Raji (cell line): ENCODE data around the gene ZG16B.

ENCODE experiments used
- POLR2A ChIP-seq: IDR thresholded peaks from 2 replicates; pipeline ENCODE4 v1.6.1; 2011; ENCODE audit warnings: low read depth, low read length, control low read depth; ENCODE audit not compliant: insufficient read depth

The ZG16B gene

GRCh38 chr16:2816751-2817339 is 13.3 kb upstream of the ZG16B start, which contains the start of gene PRSS21:
PRSS21 (plus strand) TSS chr16:2817237; CDS start chr16:2817269, 32 bp downstream.
- no peak for TF ChIP-seq POLR2A

- TF ChIP-seq POLR2A: no peak
These were observed 12.5 kb upstream of the ZG16B start for GRCh38 chr16:2817340-2818271.

GRCh38 chr16:2818272-2818876 is 11.7 kb upstream of the ZG16B start:
- TF ChIP-seq POLR2A: no peak

- TF ChIP-seq POLR2A: no peak
These were observed 10.7 kb upstream of the ZG16B start for GRCh38 chr16:2819179-2819938.

GRCh38 chr16:2819939-2820835 is 9.9 kb upstream of the ZG16B start:
- no peak for TF ChIP-seq POLR2A

- TF ChIP-seq POLR2A: no peak
These were observed 9.1 kb upstream of the ZG16B start for GRCh38 chr16:2820836-2821486.

- no peak for TF ChIP-seq POLR2A
These were observed 8.5 kb upstream of the ZG16B start for GRCh38 chr16:2821487-2822157.

GRCh38 chr16:2822158-2822495 is 8.0 kb upstream of the ZG16B start:
- TF ChIP-seq POLR2A: no peak

GRCh38 chr16:2822496-2822895 is 7.6 kb upstream of the ZG16B start:
- no peak for TF ChIP-seq POLR2A

- TF ChIP-seq POLR2A: no peak
These were observed 5.5 kb upstream of the ZG16B start for GRCh38 chr16:2824626-2825025.

- no peak for TF ChIP-seq POLR2A
These were observed 4.9 kb upstream of the ZG16B start for GRCh38 chr16:2825049-2825742.

- TF ChIP-seq POLR2A: no peak
These were observed 4.2 kb upstream of the ZG16B start for GRCh38 chr16:2825906-2826305.
